Measurements from ENCODE around the gene TRIM15.

The TRIM15 gene

GRCh38 chr6:30169658-30170614 lies 6.6 kb downstream of the TRIM15 start:
- POLR2A ChIA-PET: interaction anchor here (0.8 kb wide), 1 partner anchor 19 kb away, joined by 3 read pairs; no protein-coding TSS in a partner anchor
- DNase-seq: peak; percentile 74 to 87 (median 80)
- Histone ChIP-seq H3K27ac (ENCODE audit: insufficient read depth in 1 of 2, low read depth in 1 of 2, low read length in 2 of 2, poor library complexity in 1 of 2, severe bottlenecking in 2 of 2) (no peak overlapping the region), H3K36me3 (ENCODE audit: control insufficient read depth in 4 of 4, insufficient read depth in 4 of 4, low read length in 3 of 4) (no peaks in the 10 kb centered on the region), H3K9me3 (ENCODE audit: control extremely low read depth in 1 of 5, control insufficient read depth in 4 of 5, insufficient read depth in 2 of 5, low read depth in 1 of 5, low read length in 4 of 5) (no peaks in the 10 kb centered on the region), H3K4me1 (ENCODE audit: control extremely low read depth in 1 of 4, control insufficient read depth in 4 of 4, insufficient read depth in 4 of 4, low read length in 3 of 4) (peaks cover 3 to 32% (median 24%) of the 10 kb centered on the region in 4 experiments), H3K27me3 (replicated peaks in 2 of 5; ENCODE audit: control insufficient read depth in 4 of 5, insufficient read depth in 5 of 5, low read length in 4 of 5) (peaks cover 3 to 45% (median 22%) of the 10 kb centered on the region in 5 experiments), H3K4me3 (ENCODE audit: control insufficient read depth in 1 of 7, extremely low read depth in 1 of 7, insufficient read depth in 4 of 7, low read depth in 2 of 7, low read length in 6 of 7) (no peak overlapping the region)
- CTCF ChIA-PET: interaction anchor here (0.9 to 2.2 kb wide), 7 partner anchors 17 to 68 kb away, joined by 3 to 13 read pairs (median 5); no protein-coding TSS in a partner anchor
- 35% methylated on average over 7 of the region's 7 CpGs for WGBS (ENCODE audit: insufficient coverage)

- peak overlapping the region in 4 of 7 experiments; percentile 12 to 54 (median 36) for H3K4me3 ChIP-seq (ENCODE audit: control insufficient read depth in 1 of 7, extremely low read depth in 1 of 7, insufficient read depth in 4 of 7, low read depth in 2 of 7, low read length in 6 of 7)
- ChIA-PET POLR2A (no interaction called here), CTCF (interaction anchor here (0.7 to 2.2 kb wide), 9 partner anchors 8 to 158 kb away, joined by 3 to 13 read pairs (median 3); no protein-coding TSS in a partner anchor)
- peaks cover 3 to 31% (median 24%) of the 10 kb centered on the region in 4 experiments for H3K4me1 ChIP-seq (ENCODE audit: control extremely low read depth in 1 of 4, control insufficient read depth in 4 of 4, insufficient read depth in 4 of 4, low read length in 3 of 4)
- H3K27me3 ChIP-seq (replicated peaks in 2 of 5; ENCODE audit: control insufficient read depth in 4 of 5, insufficient read depth in 5 of 5, low read length in 4 of 5): peaks cover 4 to 59% (median 26%) of the 10 kb centered on the region in 5 experiments
- 6% methylated on average over 54 of the region's 62 CpGs for WGBS (ENCODE audit: insufficient coverage)
- DNase-seq: peak in 1 of 3 donors; percentile 31
- no peaks in the 10 kb centered on the region for H3K36me3 ChIP-seq (ENCODE audit: control insufficient read depth in 4 of 4, insufficient read depth in 4 of 4, low read length in 3 of 4)
- H3K27ac ChIP-seq (ENCODE audit: insufficient read depth in 1 of 2, low read depth in 1 of 2, low read length in 2 of 2, poor library complexity in 1 of 2, severe bottlenecking in 2 of 2): no peak overlapping the region
- H3K9me3 ChIP-seq (ENCODE audit: control extremely low read depth in 1 of 5, control insufficient read depth in 4 of 5, insufficient read depth in 2 of 5, low read depth in 1 of 5, low read length in 4 of 5): no peaks in the 10 kb centered on the region
Measured at GRCh38 chr6:30171677-30172471, 8.5 kb downstream of the TRIM15 start.

GRCh38 chr6:30172681-30173080 lies 9.3 kb downstream of the TRIM15 start:
- no peak for DNase-seq
- Histone ChIP-seq H3K27ac (ENCODE audit: insufficient read depth in 1 of 2, low read depth in 1 of 2, low read length in 2 of 2, poor library complexity in 1 of 2, severe bottlenecking in 2 of 2) (no peak overlapping the region), H3K36me3 (ENCODE audit: control insufficient read depth in 4 of 4, insufficient read depth in 4 of 4, low read length in 3 of 4) (no peaks in the 10 kb centered on the region), H3K27me3 (replicated peaks in 2 of 5; ENCODE audit: control insufficient read depth in 4 of 5, insufficient read depth in 5 of 5, low read length in 4 of 5) (peaks cover 7 to 67% (median 28%) of the 10 kb centered on the region in 5 experiments), H3K4me1 (ENCODE audit: control extremely low read depth in 1 of 4, control insufficient read depth in 4 of 4, insufficient read depth in 4 of 4, low read length in 3 of 4) (peaks cover 0 to 23% (median 18%) of the 10 kb centered on the region in 4 experiments), H3K9me3 (ENCODE audit: control extremely low read depth in 1 of 5, control insufficient read depth in 4 of 5, insufficient read depth in 2 of 5, low read depth in 1 of 5, low read length in 4 of 5) (no peaks in the 10 kb centered on the region), H3K4me3 (ENCODE audit: control insufficient read depth in 1 of 7, extremely low read depth in 1 of 7, insufficient read depth in 4 of 7, low read depth in 2 of 7, low read length in 6 of 7) (no peak overlapping the region)
- POLR2A ChIA-PET: no interaction called here
- 95% methylated on average over 4 of the region's 4 CpGs for WGBS (ENCODE audit: insufficient coverage)
- CTCF ChIA-PET: interaction anchor here (1.1 kb wide), 1 partner anchor 159 kb away, joined by 4 read pairs; no protein-coding TSS in a partner anchor

GRCh38 chr6:30175765-30176164 lies 12.4 kb downstream of the TRIM15 start:
- no peak overlapping the region for H3K4me3 ChIP-seq (ENCODE audit: control insufficient read depth in 1 of 7, extremely low read depth in 1 of 7, insufficient read depth in 4 of 7, low read depth in 2 of 7, low read length in 6 of 7)
- ChIA-PET POLR2A (no interaction called here), CTCF (interaction anchor here (1.3 kb wide), 1 partner anchor 72 kb away, joined by 5 read pairs; no protein-coding TSS in a partner anchor)
- WGBS (ENCODE audit: insufficient coverage): no CpG with 5 or more reads among the region's 2 CpGs
- peaks cover 7 to 69% (median 21%) of the 10 kb centered on the region in 5 experiments for H3K27me3 ChIP-seq (replicated peaks in 2 of 5; ENCODE audit: control insufficient read depth in 4 of 5, insufficient read depth in 5 of 5, low read length in 4 of 5)
- no peaks in the 10 kb centered on the region for H3K36me3 ChIP-seq (ENCODE audit: control insufficient read depth in 4 of 4, insufficient read depth in 4 of 4, low read length in 3 of 4)
- peaks cover 0 to 11% (median 5%) of the 10 kb centered on the region in 5 experiments for H3K9me3 ChIP-seq (ENCODE audit: control extremely low read depth in 1 of 5, control insufficient read depth in 4 of 5, insufficient read depth in 2 of 5, low read depth in 1 of 5, low read length in 4 of 5)
- no peak for DNase-seq
- H3K4me1 ChIP-seq (ENCODE audit: control extremely low read depth in 1 of 4, control insufficient read depth in 4 of 4, insufficient read depth in 4 of 4, low read length in 3 of 4): peaks cover 0 to 11% (median 7%) of the 10 kb centered on the region in 4 experiments
- no peak overlapping the region for H3K27ac ChIP-seq (ENCODE audit: insufficient read depth in 1 of 2, low read depth in 1 of 2, low read length in 2 of 2, poor library complexity in 1 of 2, severe bottlenecking in 2 of 2)

GRCh38 chr6:30178837-30179236 lies 15.5 kb downstream of the TRIM15 start:
- no peak overlapping the region for H3K4me3 ChIP-seq (ENCODE audit: control insufficient read depth in 1 of 7, extremely low read depth in 1 of 7, insufficient read depth in 4 of 7, low read depth in 2 of 7, low read length in 6 of 7)
- H3K36me3 ChIP-seq (ENCODE audit: control insufficient read depth in 4 of 4, insufficient read depth in 4 of 4, low read length in 3 of 4): no peaks in the 10 kb centered on the region
- WGBS (ENCODE audit: insufficient coverage): 100% methylated on average over 1 of the region's 1 CpG
- H3K27ac ChIP-seq (ENCODE audit: insufficient read depth in 1 of 2, low read depth in 1 of 2, low read length in 2 of 2, poor library complexity in 1 of 2, severe bottlenecking in 2 of 2): no peak overlapping the region
- ChIA-PET CTCF (no interaction called here), POLR2A (no interaction called here)
- peaks cover 0 to 11% (median 5%) of the 10 kb centered on the region in 5 experiments for H3K9me3 ChIP-seq (ENCODE audit: control extremely low read depth in 1 of 5, control insufficient read depth in 4 of 5, insufficient read depth in 2 of 5, low read depth in 1 of 5, low read length in 4 of 5)
- no peaks in the 10 kb centered on the region for H3K4me1 ChIP-seq (ENCODE audit: control extremely low read depth in 1 of 4, control insufficient read depth in 4 of 4, insufficient read depth in 4 of 4, low read length in 3 of 4)
- peaks cover 0 to 39% (median 8%) of the 10 kb centered on the region in 5 experiments for H3K27me3 ChIP-seq (replicated peaks in 2 of 5; ENCODE audit: control insufficient read depth in 4 of 5, insufficient read depth in 5 of 5, low read length in 4 of 5)
- DNase-seq: no peak

GRCh38 chr6:30180145-30180544 lies 16.8 kb downstream of the TRIM15 start:
- no peak for DNase-seq
- Histone ChIP-seq H3K9me3 (ENCODE audit: control extremely low read depth in 1 of 5, control insufficient read depth in 4 of 5, insufficient read depth in 2 of 5, low read depth in 1 of 5, low read length in 4 of 5) (peaks cover 0 to 11% (median 5%) of the 10 kb centered on the region in 5 experiments), H3K4me1 (ENCODE audit: control extremely low read depth in 1 of 4, control insufficient read depth in 4 of 4, insufficient read depth in 4 of 4, low read length in 3 of 4) (no peaks in the 10 kb centered on the region), H3K36me3 (ENCODE audit: control insufficient read depth in 4 of 4, insufficient read depth in 4 of 4, low read length in 3 of 4) (peaks cover 2 to 5% (median 3%) of the 10 kb centered on the region in 4 experiments), H3K27me3 (replicated peaks in 2 of 5; ENCODE audit: control insufficient read depth in 4 of 5, insufficient read depth in 5 of 5, low read length in 4 of 5) (peaks cover 0 to 28% (median 4%) of the 10 kb centered on the region in 5 experiments), H3K4me3 (ENCODE audit: control insufficient read depth in 1 of 7, extremely low read depth in 1 of 7, insufficient read depth in 4 of 7, low read depth in 2 of 7, low read length in 6 of 7) (no peak overlapping the region), H3K27ac (ENCODE audit: insufficient read depth in 1 of 2, low read depth in 1 of 2, low read length in 2 of 2, poor library complexity in 1 of 2, severe bottlenecking in 2 of 2) (no peak overlapping the region)
- CTCF ChIA-PET: no interaction called here
- no CpG with 5 or more reads among the region's 1 CpG for WGBS (ENCODE audit: insufficient coverage)
- POLR2A ChIA-PET: no interaction called here
